ENCODE measurements around the gene CALHM3. TPM values are rescaled to one million over a fixed set of nuclear protein-coding genes. Genes with fewer than 3 reads are reported as not detected.
"Not testable (repeated sequence)": the region's sequence is repeated elsewhere in the genome, so short reads cannot be mapped to it uniquely, and the experiment has no call there.

CALHM3 gene
- polyA plus RNA-seq, 1 experiment: 0.09 TPM

GRCh38 chr10:103491729-103492364 is 12.8 kb upstream of the CALHM3 start:
- peaks cover 14% of the 10 kb centered on the region for H3K27me3 ChIP-seq (ENCODE audit: control insufficient read depth, insufficient read depth, low read length)
- no peaks in the 10 kb centered on the region for H3K36me3 ChIP-seq (ENCODE audit: control insufficient read depth, insufficient read depth, low read length)
- ChIA-PET CTCF (interaction anchor here (0.6 to 5.5 kb wide), 15 partner anchors 9 to 365 kb away, joined by 3 to 39 read pairs (median 3); partner anchors contain the start of gene ATP5MK), POLR2A (no interaction called here)
- H3K4me3 ChIP-seq (ENCODE audit: low read depth, low read length): no peak overlapping the region
- TF ChIP-seq, protein P1, sequence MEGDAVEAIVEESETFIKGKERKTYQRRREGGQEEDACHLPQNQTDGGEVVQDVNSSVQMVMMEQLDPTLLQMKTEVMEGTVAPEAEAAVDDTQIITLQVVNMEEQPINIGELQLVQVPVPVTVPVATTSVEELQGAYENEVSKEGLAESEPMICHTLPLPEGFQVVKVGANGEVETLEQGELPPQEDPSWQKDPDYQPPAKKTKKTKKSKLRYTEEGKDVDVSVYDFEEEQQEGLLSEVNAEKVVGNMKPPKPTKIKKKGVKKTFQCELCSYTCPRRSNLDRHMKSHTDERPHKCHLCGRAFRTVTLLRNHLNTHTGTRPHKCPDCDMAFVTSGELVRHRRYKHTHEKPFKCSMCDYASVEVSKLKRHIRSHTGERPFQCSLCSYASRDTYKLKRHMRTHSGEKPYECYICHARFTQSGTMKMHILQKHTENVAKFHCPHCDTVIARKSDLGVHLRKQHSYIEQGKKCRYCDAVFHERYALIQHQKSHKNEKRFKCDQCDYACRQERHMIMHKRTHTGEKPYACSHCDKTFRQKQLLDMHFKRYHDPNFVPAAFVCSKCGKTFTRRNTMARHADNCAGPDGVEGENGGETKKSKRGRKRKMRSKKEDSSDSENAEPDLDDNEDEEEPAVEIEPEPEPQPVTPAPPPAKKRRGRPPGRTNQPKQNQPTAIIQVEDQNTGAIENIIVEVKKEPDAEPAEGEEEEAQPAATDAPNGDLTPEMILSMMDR (IDR thresholded peaks at IDR 0.05; ENCODE audit: insufficient read depth, low read depth, low read length): no peak
- peak; percentile 97 for DNase-seq (ENCODE audit: low read depth)

- H3K4me3 ChIP-seq (ENCODE audit: low read depth, low read length): no peak overlapping the region
- CTCF ChIA-PET: interaction anchor here (0.7 to 5.5 kb wide), 9 partner anchors 10 to 195 kb away, joined by 3 to 39 read pairs (median 5); no protein-coding TSS in a partner anchor
- H3K27me3 ChIP-seq (ENCODE audit: control insufficient read depth, insufficient read depth, low read length): peaks cover 12% of the 10 kb centered on the region
- POLR2A ChIA-PET: interaction anchor here (0.7 kb wide), 1 partner anchor 656 kb away, joined by 3 read pairs; no protein-coding TSS in a partner anchor
- no peak for DNase-seq (ENCODE audit: low read depth)
- TF ChIP-seq, protein P1 (IDR thresholded peaks at IDR 0.05; ENCODE audit: insufficient read depth, low read depth, low read length): no peak
- H3K36me3 ChIP-seq (ENCODE audit: control insufficient read depth, insufficient read depth, low read length): no peaks in the 10 kb centered on the region
These were observed 11.9 kb upstream of the CALHM3 start for GRCh38 chr10:103490986-103491314.

DNA sequence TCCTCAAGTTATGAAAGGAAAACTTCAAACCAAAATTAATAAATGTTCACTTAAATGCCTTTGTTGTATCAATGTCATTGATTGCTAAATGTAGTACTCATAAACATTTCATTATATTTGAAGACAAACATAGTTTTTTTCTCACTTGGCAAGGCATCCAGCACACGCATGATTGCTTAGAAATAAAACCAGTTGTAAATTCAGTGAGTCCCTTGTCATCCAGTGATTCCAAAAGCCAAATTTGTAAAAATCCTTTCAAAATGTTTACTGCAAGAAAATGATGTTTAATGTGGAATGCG is 8.3 kb upstream of the CALHM3 start:
- TF ChIP-seq, protein P1 (IDR thresholded peaks at IDR 0.05; ENCODE audit: insufficient read depth, low read depth, low read length): no peak
- CTCF ChIA-PET: no interaction called here
- Histone ChIP-seq H3K4me3 (ENCODE audit: low read depth, low read length) (no peak overlapping the region), H3K27me3 (ENCODE audit: control insufficient read depth, insufficient read depth, low read length) (no peaks in the 10 kb centered on the region), H3K36me3 (ENCODE audit: control insufficient read depth, insufficient read depth, low read length) (no peaks in the 10 kb centered on the region)
- DNase-seq (ENCODE audit: low read depth): no peak
- POLR2A ChIA-PET: no interaction called here

GRCh38 chr10:103486635-103487409 is 7.8 kb upstream of the CALHM3 start:
- CTCF ChIA-PET: interaction anchor here (0.6 to 4.9 kb wide), 12 partner anchors 8 to 935 kb away, joined by 3 to 93 read pairs (median 6); partner anchors contain the start of genes CALHM2, NEURL1 and TAF5

DNA sequence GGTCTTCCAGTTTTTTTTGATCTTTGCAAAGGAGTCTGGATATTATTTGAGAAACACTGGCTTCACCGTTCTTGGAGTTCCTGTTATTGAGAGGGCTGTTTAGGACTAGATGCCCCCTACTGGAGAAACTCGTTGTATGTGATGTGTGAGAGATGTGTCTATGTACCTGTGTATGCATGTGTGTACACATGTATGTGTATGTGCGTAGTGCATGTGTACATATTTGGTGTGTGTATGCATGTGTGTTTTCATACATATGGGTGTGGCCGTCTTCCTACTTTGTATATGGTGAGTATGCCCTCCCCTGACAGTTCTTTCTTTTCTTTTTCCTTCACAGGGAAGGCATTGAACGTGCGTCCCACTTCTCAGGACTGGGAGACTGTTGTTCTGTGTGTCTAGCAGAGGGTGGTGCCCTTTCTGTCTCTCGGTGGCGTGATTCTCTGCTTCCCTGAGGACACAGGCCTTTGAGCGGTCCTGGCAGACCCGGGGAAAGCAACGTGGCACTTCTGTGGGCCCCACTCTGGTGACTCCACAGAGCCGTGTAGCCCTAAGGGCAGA is 3.0 kb upstream of the CALHM3 start:
- no peaks in the 10 kb centered on the region for H3K36me3 ChIP-seq (ENCODE audit: control insufficient read depth, insufficient read depth, low read length)
- TF ChIP-seq, protein P1 (IDR thresholded peaks at IDR 0.05; ENCODE audit: insufficient read depth, low read depth, low read length): peak; percentile 72
- DNase-seq (ENCODE audit: low read depth): no peak
- CTCF ChIA-PET: interaction anchor here (1.0 to 4.9 kb wide), 6 partner anchors 8 to 66 kb away, joined by 3 to 32 read pairs (median 11); partner anchors contain the start of gene CALHM2
- no peaks in the 10 kb centered on the region for H3K27me3 ChIP-seq (ENCODE audit: control insufficient read depth, insufficient read depth, low read length)
- H3K4me3 ChIP-seq (ENCODE audit: low read depth, low read length): no peak overlapping the region
- POLR2A ChIA-PET: no interaction called here

More at GRCh38 chr10:103486635-103487409, 7.8 kb upstream of the CALHM3 start:
- H3K4me3 ChIP-seq (ENCODE audit: low read depth, low read length); H3K27me3 ChIP-seq (ENCODE audit: control insufficient read depth, insufficient read depth, low read length); H3K36me3 ChIP-seq (ENCODE audit: control insufficient read depth, insufficient read depth, low read length); DNase-seq (ENCODE audit: low read depth); POLR2A ChIA-PET: not testable (repeated sequence)

Data from BJ (cell line).